T-helper 9 cell (primary cell): Measurements from ENCODE around the gene EIF2S3B.
"Not testable (repeated sequence)": the region's sequence is repeated elsewhere in the genome, so short reads cannot be mapped to it uniquely, and the experiment has no call there.

Experiments used
- DNase-seq: peaks from one replicate; pipeline ENCODE4 v3.0.0-alpha.2; 2020
- total RNA-seq, 2 donors: gene quantifications; one replicate each; lab custom pipeline; 2026; lab: John Stamatoyannopoulos, UW

The EIF2S3B gene
- total RNA-seq = 3.7 to 15.4 reads per million in 2 donors

DNA sequence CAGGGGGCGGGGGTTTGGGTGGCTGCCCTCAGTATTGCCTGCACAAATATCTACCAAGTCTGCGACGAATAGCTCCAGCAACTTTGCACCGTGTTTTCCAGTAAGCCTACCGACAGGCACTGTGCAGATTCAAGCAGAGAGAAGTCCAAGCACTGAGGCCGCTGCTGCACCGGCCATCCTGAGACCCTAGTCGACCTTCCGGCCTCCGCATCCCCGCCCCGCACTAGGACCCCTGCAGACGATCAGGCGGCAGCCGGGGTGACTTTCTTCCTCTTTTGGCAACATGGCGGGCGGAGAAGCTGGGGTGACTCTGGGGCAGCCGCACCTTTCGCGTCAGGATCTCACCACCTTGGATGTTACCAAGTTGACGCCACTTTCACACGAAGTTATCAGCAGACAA lies at the start of gene EIF2S3B:
TSS of gene EIF2S3B (plus strand) at position 271 of the 400 bp plus-strand sequence. CDS start at position 284, 13 bp downstream.
- DNase-seq = no peak

- no peak for DNase-seq
Observed at GRCh38 chr12:10456856-10457255, 48.8 kb upstream of the EIF2S3B start.

DNA sequence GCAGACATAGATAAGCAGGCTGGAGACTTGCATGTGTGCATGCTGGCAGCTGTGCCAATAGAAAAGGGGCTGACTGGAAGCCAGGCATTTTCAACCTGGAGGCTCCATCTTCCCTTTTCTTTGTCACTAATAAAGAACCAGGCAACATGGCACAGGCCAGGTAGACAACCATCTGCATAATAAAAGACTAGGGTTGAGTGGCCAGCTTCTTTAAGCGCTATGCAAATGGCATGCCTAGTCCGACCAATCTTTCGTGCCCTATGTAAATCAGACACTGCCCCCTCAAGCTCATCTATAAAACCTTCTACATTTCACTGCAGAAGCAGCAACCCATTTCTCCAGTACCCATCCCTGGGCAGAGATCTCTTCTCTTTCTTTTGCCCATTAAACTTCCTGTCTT lies 47.9 kb upstream of the EIF2S3B start:
- DNase-seq = no peak

DNA sequence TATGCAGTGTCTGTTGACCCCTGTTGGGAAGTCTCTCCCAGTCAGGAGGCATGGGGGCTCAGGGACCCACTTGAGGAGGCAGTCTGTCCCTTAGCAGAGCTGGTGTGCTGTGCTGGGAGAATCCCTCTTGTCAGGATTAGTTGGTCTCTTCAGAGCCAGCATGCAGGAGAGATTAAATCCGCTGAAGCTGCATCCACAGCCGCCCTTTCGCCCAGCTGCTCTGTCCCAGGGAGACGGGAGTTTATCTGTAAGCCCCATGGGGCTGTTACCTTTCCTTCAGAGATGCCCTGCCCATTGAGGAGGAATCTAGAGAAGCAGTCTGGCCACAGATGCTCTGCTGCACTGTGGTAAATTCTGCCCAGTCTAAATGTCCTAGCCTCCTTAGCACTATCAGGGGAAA lies 39.4 kb upstream of the EIF2S3B start:
- DNase-seq = no peak

GRCh38 chr12:10469701-10470100 lies 36.0 kb upstream of the EIF2S3B start:
- DNase-seq = no peak

- DNase-seq = not testable (repeated sequence)
Observed at GRCh38 chr12:10472808-10473207, 32.9 kb upstream of the EIF2S3B start.

- DNase-seq = not testable (repeated sequence)
Observed at GRCh38 chr12:10481901-10482300, 23.8 kb upstream of the EIF2S3B start.

- not testable (repeated sequence) for DNase-seq
Observed at GRCh38 chr12:10487328-10487727, 18.4 kb upstream of the EIF2S3B start.

- no peak for DNase-seq
Observed at GRCh38 chr12:10491766-10492165, 13.9 kb upstream of the EIF2S3B start.

DNA sequence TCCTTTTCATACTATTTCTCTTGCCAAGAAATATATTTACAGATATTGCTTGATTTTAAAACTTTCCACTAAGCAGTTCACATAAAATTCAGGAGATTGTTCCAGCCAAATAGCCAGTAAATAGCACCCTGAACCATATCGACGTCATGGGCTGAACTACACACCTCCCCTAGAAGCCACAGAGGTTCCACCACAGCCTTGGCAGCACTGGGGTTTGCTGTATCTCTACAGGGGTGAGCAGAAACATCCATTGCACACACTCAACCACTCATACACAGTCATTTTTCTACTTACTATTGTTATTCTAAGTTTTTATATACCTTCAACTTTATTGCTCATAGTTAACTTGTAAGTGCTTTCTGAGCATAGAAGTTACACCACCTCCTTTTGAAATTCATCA lies 8.1 kb upstream of the EIF2S3B start:
- DNase-seq = no peak

GRCh38 chr12:10498042-10498441 lies 7.6 kb upstream of the EIF2S3B start:
- no peak for DNase-seq

- no peak for DNase-seq
Observed at GRCh38 chr12:10501030-10501429, 4.7 kb upstream of the EIF2S3B start.

DNA sequence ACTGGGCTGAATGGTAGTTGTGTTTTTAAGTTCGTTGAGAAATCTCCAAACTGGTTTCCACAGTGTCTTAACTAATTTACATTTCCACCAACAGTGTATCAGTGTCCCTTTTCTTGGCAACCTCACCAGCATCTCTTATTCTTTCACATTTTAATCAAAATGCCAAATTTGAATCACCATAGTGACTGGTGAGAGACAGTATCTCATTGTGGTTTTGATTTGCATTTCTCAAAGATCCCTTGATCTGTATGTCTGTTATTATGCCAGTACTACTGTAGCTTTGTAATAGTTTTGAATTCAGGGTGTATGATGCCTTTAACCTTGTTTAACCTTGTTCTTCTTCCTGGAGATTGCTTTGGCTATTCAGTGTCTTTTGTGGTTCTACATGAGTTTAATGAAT lies 2.2 kb upstream of the EIF2S3B start:
- no peak for DNase-seq

- no peak for DNase-seq
Observed at GRCh38 chr12:10511756-10512355, 6.2 kb downstream of the EIF2S3B start.

DNA sequence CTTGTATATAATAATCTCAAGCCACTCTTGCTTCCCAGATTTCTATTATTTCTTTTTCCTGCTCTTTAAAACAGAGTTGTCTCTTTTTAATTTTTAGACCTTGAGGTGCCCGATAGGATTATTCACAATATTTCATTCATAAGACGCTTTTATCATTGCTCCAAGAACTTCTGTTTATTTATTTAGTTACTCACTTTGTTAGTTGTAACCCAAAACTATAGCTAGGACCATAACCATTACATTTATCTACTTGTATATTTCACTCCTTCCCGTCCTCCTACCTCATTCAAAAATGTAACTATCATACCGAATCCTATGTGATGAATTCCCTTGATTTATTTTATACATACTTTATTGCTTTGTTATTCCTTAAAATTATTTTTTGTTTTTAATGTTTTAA lies 7.1 kb downstream of the EIF2S3B start:
- no peak for DNase-seq

GRCh38 chr12:10521555-10521954 lies 15.9 kb downstream of the EIF2S3B start:
- no peak for DNase-seq

DNA sequence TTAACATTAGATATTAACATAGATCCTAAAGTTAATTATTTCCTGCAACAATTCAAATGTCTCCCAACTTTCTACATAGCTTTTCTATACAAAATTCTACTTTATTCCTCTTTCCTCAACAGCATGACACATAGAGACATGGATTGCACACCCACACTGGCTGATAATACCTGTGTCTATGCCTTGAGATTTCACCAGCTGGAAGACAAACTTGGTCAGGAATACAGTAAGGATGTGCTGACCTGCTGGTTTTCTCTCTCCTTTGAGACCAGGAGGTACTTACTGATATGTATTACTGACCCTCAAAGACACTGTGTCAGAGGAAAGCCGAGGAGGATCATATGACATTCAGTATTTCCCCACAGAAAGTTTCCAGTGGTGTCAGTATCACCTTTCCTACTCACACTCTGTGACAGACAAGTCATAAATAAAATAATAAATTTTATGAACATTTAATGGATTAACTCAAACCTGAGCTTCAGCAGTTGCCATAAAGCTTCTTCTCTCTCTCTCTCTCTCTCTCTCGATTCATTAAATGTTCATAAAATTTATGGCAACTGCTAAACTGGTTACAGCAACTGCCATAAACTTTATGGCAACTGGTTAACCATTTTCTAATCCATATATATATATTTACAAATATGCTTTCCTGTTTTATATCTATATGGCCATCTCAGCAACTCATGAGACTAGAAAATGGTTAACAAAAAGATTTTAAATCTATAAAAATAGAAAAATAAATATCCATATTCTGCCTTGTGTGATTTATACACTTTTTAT lies 22.7 kb downstream of the EIF2S3B start:
- no peak for DNase-seq

DNA sequence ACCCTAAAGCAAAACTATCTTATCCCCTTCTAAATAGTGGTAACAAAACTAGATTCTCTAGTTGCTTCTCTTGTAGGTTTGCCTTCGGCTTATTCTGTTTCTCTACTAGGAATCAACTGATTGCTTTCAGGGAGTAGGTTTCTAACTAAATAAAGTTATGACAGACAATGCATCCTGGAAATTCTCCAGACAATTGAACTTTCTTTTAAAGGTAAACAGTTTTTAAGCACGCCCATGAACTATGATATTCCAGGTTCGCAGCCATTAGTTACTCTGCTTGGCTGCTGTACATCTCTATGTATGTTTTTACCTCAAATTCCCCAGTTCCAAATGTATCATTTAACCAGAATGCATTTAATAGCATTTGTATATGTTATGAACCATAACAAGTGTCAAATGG lies 23.9 kb downstream of the EIF2S3B start:
- DNase-seq = no peak

DNA sequence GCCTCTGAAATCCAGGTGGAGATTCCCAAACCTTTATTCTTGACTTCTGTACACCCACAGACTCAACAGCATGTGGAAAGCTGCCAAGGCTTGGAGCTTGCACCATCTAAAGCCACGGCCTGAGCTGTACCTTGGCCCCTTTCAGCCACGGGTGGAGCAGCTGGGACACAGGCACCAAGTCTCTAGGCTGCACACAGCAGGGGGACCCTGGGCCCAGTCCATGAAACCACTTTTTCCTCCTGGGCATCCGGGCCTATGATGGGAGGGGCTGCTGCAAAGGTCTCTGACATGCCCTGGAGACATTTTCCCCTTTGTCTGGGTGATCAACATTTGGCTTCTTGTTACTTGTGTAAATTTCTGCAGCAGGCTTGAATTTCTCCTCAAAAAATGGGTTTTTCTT lies 32.0 kb downstream of the EIF2S3B start:
- DNase-seq = no peak

DNA sequence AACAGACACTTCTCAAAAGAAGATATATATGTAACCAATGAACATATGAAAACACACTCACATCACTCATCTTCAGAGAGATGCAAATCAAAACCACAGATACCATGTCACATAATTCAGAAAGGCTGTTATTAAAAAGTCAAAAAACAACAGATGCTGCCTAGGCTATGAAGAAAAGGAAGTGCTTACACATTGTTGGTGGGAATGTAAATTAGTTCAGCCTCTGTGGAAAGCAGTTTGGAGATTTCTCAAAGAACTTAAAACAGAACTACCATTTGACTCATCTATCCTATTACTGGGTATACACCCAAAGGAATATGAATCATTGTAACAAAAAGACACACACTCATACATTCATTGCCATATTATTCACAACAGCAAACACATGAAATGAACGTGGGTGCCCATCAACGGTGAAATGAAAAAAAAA lies 35.1 kb downstream of the EIF2S3B start:
- DNase-seq = no peak

GRCh38 chr12:10543499-10543898 lies 37.8 kb downstream of the EIF2S3B start:
- DNase-seq = no peak

- DNase-seq = no peak
Observed at GRCh38 chr12:10551375-10551774, 45.7 kb downstream of the EIF2S3B start.

- no peak for DNase-seq
Observed at GRCh38 chr12:10553148-10553547, 47.5 kb downstream of the EIF2S3B start.

DNA sequence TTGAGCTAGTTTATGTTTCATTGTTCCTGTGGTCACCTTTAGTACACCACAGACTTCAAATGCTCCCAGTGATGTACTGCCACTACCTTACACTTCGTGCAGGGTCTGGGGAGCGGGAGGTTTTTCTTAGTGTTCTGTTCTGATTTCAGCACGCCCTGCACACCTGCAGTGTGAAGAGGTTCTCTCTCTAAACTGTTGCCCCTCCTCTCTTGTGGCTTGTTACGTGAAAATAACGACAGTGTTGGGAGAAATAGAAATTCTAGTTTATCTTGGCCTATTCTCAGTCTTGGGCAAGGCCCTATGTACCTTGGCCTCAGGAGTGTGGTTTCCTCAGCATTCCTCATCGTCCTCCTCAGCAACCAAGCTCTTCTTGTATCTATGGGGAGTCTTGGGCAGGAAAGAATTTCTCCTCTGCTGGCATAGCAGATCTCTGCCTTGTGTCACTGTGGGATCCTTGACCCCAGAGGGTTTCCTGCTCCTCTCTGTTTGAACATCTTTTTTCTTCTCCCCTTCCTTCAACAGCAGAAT lies 48.6 kb downstream of the EIF2S3B start:
- DNase-seq = no peak
